Fibroblast of lung (primary cell): ENCODE measurements around the gene RAB27B. TPM values are rescaled to one million over a fixed set of nuclear protein-coding genes. Genes with fewer than 3 reads are reported as not detected.

ENCODE experiments used
- DNase-seq, 2 donors: peaks; one replicate each; pipeline versions ENCODE4 v3.0.0 to v3.0.0-alpha.2; 2010; ENCODE audit warnings: low read depth in 2 of 2
- H2AFZ ChIP-seq: 2 replicates; pipeline ENCODE4 v1.5.1; 2012; ENCODE audit warnings: low read length, control low read depth, inconsistent platforms
- H3K27ac ChIP-seq: 2 replicates; pipeline ENCODE4 v1.5.1; 2011; ENCODE audit warnings: low read length, control low read depth; ENCODE audit not compliant: insufficient read depth
- H3K27me3 ChIP-seq: 2 replicates; pipeline ENCODE4 v1.5.1; 2011; ENCODE audit warnings: mild to moderate bottlenecking, low read length; ENCODE audit not compliant: control insufficient read depth, insufficient read depth
- H3K36me3 ChIP-seq: 2 replicates; pipeline ENCODE4 v1.5.1; 2011; ENCODE audit warnings: low read length; ENCODE audit not compliant: control insufficient read depth, insufficient read depth
- H3K4me1 ChIP-seq: 2 replicates; pipeline ENCODE4 v1.5.1; 2011; ENCODE audit warnings: low read length; ENCODE audit not compliant: control insufficient read depth, insufficient read depth; ENCODE audit errors: extremely low read depth
- H3K4me2 ChIP-seq: 2 replicates; pipeline ENCODE4 v1.5.1; 2011; ENCODE audit warnings: low read length, control low read depth; ENCODE audit not compliant: insufficient read depth; ENCODE audit errors: extremely low read depth
- H3K4me3 ChIP-seq, 4 experiments: fragments of 200-600 bp in 1 of 4; sonication (generic) in 1 of 4; replicated peaks in 1 of 4; 2 replicates each; pipeline ENCODE4 v1.5.1; 2011 to 2016; ENCODE audit warnings: low read length in 4 of 4, low read depth in 3 of 4, mild to moderate bottlenecking in 3 of 4, control low read depth in 2 of 4, inconsistent platforms in 1 of 4, mixed read lengths in 1 of 4; ENCODE audit not compliant: insufficient read depth in 1 of 4; ENCODE audit errors: control extremely low read depth in 1 of 4
- H3K79me2 ChIP-seq: 2 replicates; pipeline ENCODE4 v1.5.1; 2012; ENCODE audit warnings: mild to moderate bottlenecking, low read length, inconsistent platforms; ENCODE audit not compliant: control insufficient read depth, insufficient read depth
- H3K9ac ChIP-seq: 2 replicates; pipeline ENCODE4 v1.5.1; 2011; ENCODE audit warnings: mild to moderate bottlenecking, low read length, control low read depth; ENCODE audit not compliant: insufficient read depth
- H3K9me3 ChIP-seq: 2 replicates; pipeline ENCODE4 v1.5.1; 2012; ENCODE audit warnings: low read depth, low read length; ENCODE audit not compliant: control insufficient read depth, insufficient read depth
- H4K20me1 ChIP-seq: 2 replicates; pipeline ENCODE4 v1.5.1; 2011; ENCODE audit warnings: low read length; ENCODE audit not compliant: control insufficient read depth, insufficient read depth; ENCODE audit errors: extremely low read depth
- EZH2 ChIP-seq: IDR thresholded peaks from 2 replicates; pipeline ENCODE4 v1.5.1; 2012; ENCODE audit warnings: low read length, control low read depth, mild to moderate bottlenecking; ENCODE audit errors: missing control alignments
- polyA minus RNA-seq: library from RNA; depleted of rRNA, polyadenylated mRNA; stranded (reverse); fragments of >200 nt; gene quantifications from 2 replicates; pipeline ENCODE4 v1.2.3, GENCODE V29; 2011; ENCODE audit warnings: low replicate concordance
- polyA plus RNA-seq, 2 donors: library from polyadenylated mRNA; depleted of rRNA in 1 of 2; stranded (reverse) in 1 of 2; unstranded in 1 of 2; fragments of >200 nt; gene quantifications; 2 replicates each; pipeline ENCODE4 v1.2.1, GENCODE V29; 2011 to 2012; ENCODE audit warnings: missing spikeins in 1 of 2
- total RNA-seq: library from RNA; depleted of rRNA; stranded (reverse); fragments of >200 nt; gene quantifications from 2 replicates; pipeline ENCODE4 v1.2.1, GENCODE V29; 2014
- TF ChIP-seq, protein P1 (sequence below), 2 donors: IDR thresholded peaks in 1 of 2; conservative IDR thresholded peaks in 1 of 2; 1 replicate in 1 of 2; 2 replicates in 1 of 2; pipeline ENCODE4 v1.5.1; 2011 to 2012; ENCODE audit warnings: low read length in 2 of 2, control low read depth in 1 of 2, inconsistent platforms in 1 of 2, low read depth in 1 of 2, mild to moderate bottlenecking in 1 of 2

The RAB27B gene, protein sequence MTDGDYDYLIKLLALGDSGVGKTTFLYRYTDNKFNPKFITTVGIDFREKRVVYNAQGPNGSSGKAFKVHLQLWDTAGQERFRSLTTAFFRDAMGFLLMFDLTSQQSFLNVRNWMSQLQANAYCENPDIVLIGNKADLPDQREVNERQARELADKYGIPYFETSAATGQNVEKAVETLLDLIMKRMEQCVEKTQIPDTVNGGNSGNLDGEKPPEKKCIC
- total RNA-seq (0.77 and 0.99 TPM in 2 replicates), polyA plus RNA-seq (0.14 and 0.92 TPM in 2 replicates), polyA minus RNA-seq (0.08 TPM in 1 of 2 replicates, not detected in the other)
- 0.30 and 1.9 TPM in 2 replicates for polyA plus RNA-seq (2012)

DNA sequence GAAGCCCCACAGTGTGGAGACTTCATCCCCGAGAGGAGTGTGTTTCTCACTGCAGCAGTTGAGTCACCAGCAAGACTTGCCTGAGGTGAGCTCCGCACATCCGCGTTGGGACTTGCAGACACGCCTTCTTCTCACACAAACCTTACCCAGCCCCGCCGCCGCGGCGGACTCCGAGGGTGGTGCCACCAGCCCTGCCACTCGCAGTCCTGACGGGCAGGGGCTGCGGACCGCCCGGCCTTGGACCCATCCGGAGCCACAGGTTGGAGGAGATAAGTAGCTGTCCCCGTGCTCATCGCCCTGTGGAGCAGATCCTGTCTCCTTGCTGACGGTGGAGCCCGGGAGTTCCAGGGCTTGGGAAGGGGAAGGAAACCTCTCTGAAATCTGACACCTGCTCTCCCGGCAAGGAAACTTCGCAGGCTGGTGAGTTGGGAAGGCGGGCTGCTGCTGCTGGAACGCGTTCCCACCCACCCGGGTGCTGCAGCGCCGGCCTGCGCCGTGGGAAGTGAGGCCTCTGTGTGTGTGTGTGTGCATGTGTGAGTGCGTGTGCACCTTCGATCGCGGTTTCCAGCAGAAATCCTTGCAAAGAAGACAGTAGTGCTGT lies at the start of gene RAB27B:
TSS of gene RAB27B (plus strand) at position 197 of the 601 bp plus-strand sequence. CDS start 49,109 bp downstream, outside the sequence.
- H3K9ac ChIP-seq: peak within 1 kb of the TSS; percentile 58
- TF ChIP-seq EZH2: no peak
- TF ChIP-seq, protein P1, sequence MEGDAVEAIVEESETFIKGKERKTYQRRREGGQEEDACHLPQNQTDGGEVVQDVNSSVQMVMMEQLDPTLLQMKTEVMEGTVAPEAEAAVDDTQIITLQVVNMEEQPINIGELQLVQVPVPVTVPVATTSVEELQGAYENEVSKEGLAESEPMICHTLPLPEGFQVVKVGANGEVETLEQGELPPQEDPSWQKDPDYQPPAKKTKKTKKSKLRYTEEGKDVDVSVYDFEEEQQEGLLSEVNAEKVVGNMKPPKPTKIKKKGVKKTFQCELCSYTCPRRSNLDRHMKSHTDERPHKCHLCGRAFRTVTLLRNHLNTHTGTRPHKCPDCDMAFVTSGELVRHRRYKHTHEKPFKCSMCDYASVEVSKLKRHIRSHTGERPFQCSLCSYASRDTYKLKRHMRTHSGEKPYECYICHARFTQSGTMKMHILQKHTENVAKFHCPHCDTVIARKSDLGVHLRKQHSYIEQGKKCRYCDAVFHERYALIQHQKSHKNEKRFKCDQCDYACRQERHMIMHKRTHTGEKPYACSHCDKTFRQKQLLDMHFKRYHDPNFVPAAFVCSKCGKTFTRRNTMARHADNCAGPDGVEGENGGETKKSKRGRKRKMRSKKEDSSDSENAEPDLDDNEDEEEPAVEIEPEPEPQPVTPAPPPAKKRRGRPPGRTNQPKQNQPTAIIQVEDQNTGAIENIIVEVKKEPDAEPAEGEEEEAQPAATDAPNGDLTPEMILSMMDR (conservative IDR thresholded peaks at IDR 0.05 in 1 of 2, IDR thresholded peaks at IDR 0.05 in 1 of 2; ENCODE audit: low read depth in 1 of 2, low read length in 2 of 2): no peak
- no peaks in the 10 kb centered on the region for H3K9me3 ChIP-seq
- peak within 1 kb of the TSS; percentile 46 for H3K27ac ChIP-seq
- H3K27me3 ChIP-seq: no peaks in the 10 kb centered on the region
- peak within 1 kb of the TSS; percentile 63 to 68 (median 65) for H3K4me3 ChIP-seq
- H3K4me2 ChIP-seq: peak within 1 kb of the TSS; percentile 97
- peak within 1 kb of the TSS; percentile 95 for H2AFZ ChIP-seq
- H3K36me3 ChIP-seq: no peaks in the 10 kb centered on the region
- no peaks in the 10 kb centered on the region for H4K20me1 ChIP-seq
- DNase-seq: peak; percentile 80 to 94
- H3K4me1 ChIP-seq: peaks cover 2% of the 10 kb centered on the region
- no peaks in the 10 kb centered on the region for H3K79me2 ChIP-seq

DNA sequence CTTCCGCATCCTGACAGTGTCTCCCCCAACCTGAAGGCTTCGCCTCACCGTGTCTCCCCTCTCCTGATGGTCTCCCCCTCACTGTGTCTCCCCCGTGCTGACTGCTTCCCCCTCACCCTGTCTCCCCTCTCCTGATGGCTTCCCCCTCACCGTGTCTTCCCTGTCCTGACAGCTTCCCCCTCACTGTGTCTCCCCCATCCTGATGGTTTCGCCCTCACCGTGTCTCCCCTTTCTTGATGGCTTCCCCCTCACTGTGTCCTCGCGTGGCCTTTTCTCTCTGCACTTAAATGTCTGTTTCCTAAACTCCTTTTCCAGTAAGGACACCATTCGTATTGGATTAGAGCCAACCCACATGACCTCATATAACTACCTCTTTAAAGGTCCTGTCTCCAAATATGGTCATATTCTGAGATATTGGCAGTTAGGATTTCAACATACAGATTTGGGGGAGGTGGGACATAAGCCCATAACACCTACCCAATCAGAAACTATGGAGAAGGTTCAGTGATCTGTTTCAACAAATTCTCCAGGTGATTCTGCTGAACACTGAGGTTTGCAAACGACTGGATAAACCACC lies 47.9 kb upstream of the RAB27B start:
- TF ChIP-seq EZH2: no peak
- TF ChIP-seq, protein P1 (conservative IDR thresholded peaks at IDR 0.05 in 1 of 2, IDR thresholded peaks at IDR 0.05 in 1 of 2; ENCODE audit: low read depth in 1 of 2, low read length in 2 of 2): no peak
- no peaks in the 10 kb centered on the region for H3K79me2 ChIP-seq
- peaks cover 7% of the 10 kb centered on the region for H3K4me1 ChIP-seq
- H3K4me2 ChIP-seq: no peak overlapping the region
- no peak overlapping the region for H3K4me3 ChIP-seq
- no peak overlapping the region for H3K9ac ChIP-seq
- no peak overlapping the region for H3K27ac ChIP-seq
- no peak overlapping the region for H2AFZ ChIP-seq
- H3K27me3 ChIP-seq: no peaks in the 10 kb centered on the region
- DNase-seq: no peak
- H4K20me1 ChIP-seq: no peaks in the 10 kb centered on the region
- no peaks in the 10 kb centered on the region for H3K9me3 ChIP-seq
- H3K36me3 ChIP-seq: no peaks in the 10 kb centered on the region

DNA sequence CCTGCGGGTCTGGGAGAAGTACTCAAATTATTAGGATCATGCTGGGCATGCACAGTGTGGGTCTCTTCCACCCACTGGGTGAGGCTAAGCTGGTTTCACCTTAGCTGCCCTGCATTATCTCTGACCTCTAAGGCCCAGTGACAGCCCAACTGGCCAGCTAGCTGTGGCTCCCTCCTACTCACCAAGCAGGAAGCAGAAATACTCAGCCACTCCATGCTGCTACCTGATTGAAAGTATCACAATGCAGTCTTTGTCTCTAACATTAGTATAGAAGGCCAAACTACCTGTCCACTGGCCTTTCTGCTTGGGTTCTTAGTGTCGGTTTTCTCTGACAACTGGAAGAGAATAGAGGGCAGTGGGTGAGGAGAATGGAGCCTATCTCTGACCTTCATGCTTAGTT lies 47.3 kb upstream of the RAB27B start:
- H3K4me1 ChIP-seq: peaks cover 3% of the 10 kb centered on the region

More for the DNA sequence above, 47.3 kb upstream of the RAB27B start:
- Histone ChIP-seq H3K9me3 (no peaks in the 10 kb centered on the region), H3K4me3 (no peak overlapping the region), H3K79me2 (no peaks in the 10 kb centered on the region), H3K9ac (no peak overlapping the region), H3K4me2 (no peak overlapping the region), H3K27me3 (no peaks in the 10 kb centered on the region), H2AFZ (no peak overlapping the region), H3K36me3 (no peaks in the 10 kb centered on the region), H4K20me1 (no peaks in the 10 kb centered on the region), H3K27ac (no peak overlapping the region)
- no peak for TF ChIP-seq EZH2
- TF ChIP-seq, protein P1 (conservative IDR thresholded peaks at IDR 0.05 in 1 of 2, IDR thresholded peaks at IDR 0.05 in 1 of 2; ENCODE audit: low read depth in 1 of 2, low read length in 2 of 2): no peak
- no peak for DNase-seq
